Measurements from ENCODE around the gene PRKG2.

DNA sequence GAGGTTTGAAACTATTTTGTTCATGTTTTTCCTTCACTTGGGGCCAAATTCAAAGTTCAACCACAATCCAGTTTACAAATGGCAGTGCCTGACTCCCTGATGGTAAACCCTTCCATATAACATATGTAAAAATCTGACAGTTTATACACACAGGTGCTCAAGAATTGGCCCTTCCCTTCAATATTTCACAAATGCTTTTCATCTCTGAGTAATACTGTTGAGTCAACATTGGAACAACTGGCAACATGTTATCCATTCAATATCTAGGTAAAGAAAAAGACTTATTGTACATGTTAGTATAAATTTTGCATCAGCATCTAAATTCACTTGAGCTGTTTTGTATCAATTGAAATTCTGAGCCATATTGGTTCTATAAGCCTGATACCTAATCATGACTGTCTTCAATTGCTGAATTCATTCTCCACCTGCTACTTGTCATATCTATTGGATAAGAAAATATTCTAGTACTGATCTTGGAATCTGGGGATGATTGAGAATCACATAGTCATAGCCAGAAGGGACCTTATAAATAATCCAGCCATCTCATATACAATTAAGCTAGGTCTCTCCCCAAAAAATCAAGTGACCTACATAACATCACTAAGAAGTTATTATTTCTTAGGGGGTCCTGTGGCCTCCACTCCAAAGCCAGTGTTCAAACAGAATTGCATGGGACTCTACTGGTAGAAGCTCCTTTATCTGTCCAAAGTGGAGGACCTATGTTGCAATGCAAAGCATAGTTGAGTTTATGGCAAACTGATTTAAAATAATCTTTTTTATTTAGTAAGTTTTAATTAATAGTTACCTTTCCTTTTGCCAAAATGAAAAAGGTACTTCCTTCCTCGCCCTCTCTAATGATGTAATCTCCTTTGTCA is 61.9 kb downstream of the PRKG2 start:
- TF ChIP-seq, protein P1, sequence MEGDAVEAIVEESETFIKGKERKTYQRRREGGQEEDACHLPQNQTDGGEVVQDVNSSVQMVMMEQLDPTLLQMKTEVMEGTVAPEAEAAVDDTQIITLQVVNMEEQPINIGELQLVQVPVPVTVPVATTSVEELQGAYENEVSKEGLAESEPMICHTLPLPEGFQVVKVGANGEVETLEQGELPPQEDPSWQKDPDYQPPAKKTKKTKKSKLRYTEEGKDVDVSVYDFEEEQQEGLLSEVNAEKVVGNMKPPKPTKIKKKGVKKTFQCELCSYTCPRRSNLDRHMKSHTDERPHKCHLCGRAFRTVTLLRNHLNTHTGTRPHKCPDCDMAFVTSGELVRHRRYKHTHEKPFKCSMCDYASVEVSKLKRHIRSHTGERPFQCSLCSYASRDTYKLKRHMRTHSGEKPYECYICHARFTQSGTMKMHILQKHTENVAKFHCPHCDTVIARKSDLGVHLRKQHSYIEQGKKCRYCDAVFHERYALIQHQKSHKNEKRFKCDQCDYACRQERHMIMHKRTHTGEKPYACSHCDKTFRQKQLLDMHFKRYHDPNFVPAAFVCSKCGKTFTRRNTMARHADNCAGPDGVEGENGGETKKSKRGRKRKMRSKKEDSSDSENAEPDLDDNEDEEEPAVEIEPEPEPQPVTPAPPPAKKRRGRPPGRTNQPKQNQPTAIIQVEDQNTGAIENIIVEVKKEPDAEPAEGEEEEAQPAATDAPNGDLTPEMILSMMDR (IDR thresholded peaks at IDR 0.05), result no peak
- no peak for TF ChIP-seq POLR2A (IDR thresholded peaks at IDR 0.05)
